Brain microvascular endothelial cell (primary cell): ENCODE measurements around the gene FAIM2.

ENCODE experiments used
- DNase-seq: peaks from one replicate; pipeline ENCODE4 v3.0.0-alpha.2; 2020
- H3K27ac ChIP-seq: fragments of 250-450 bp; sonication (Bioruptor Pico); 2 replicates; pipeline ENCODE4 v1.5.1; 2020; ENCODE audit warnings: mild to moderate bottlenecking, moderate library complexity
- H3K27me3 ChIP-seq: fragments of 250-450 bp; sonication (Bioruptor Pico); replicated peaks from 2 replicates; pipeline ENCODE4 v1.5.1; 2020; ENCODE audit warnings: mild to moderate bottlenecking
- H3K36me3 ChIP-seq: fragments of 250-450 bp; sonication (Bioruptor Pico); replicated peaks from 2 replicates; pipeline ENCODE4 v1.5.1; 2020; ENCODE audit warnings: mild to moderate bottlenecking
- H3K4me3 ChIP-seq: 2 replicates; pipeline ENCODE4 v1.5.1; 2011; ENCODE audit warnings: low read depth, mild to moderate bottlenecking, control low read depth, low read length, moderate library complexity
- CTCF ChIP-seq: IDR thresholded peaks from 2 replicates; pipeline ENCODE4 v1.5.1; 2011; ENCODE audit warnings: low read depth, mild to moderate bottlenecking, moderate library complexity, low read length, control low read depth, inconsistent platforms; ENCODE audit errors: missing control alignments
- in situ Hi-C: cut with HindIII; loops from 2 replicates; pipeline ENCODE4 v1.10.0; 2017; ENCODE audit warnings: low sequenced_read_pairs, low pct_ligation_motif_present

Gene FAIM2

GRCh38 chr12:49949866-49950265, 46.2 kb upstream of the FAIM2 start:
- Histone ChIP-seq H3K4me3 (no peak overlapping the region), H3K27me3 (peaks cover 11% of the 10 kb centered on the region), H3K27ac (no peak overlapping the region), H3K36me3 (no peaks in the 10 kb centered on the region)
- no peak for TF ChIP-seq CTCF
- in situ Hi-C loops, result loop anchor here (25.0 kb wide), 1 partner anchor 237 kb away; no protein-coding TSS in a partner anchor
- DNase-seq, result no peak

- Histone ChIP-seq H3K27me3 (peaks cover 4% of the 10 kb centered on the region), H3K27ac (no peak overlapping the region)
- in situ Hi-C loops, result no loop called here
Observed at GRCh38 chr12:49948866-49949845, 45.5 kb upstream of the FAIM2 start.

GRCh38 chr12:49947593-49948226, 44.0 kb upstream of the FAIM2 start:
- DNase-seq, result no peak
- in situ Hi-C loops, result no loop called here
- no peak overlapping the region for H3K4me3 ChIP-seq
- H3K36me3 ChIP-seq, result no peaks in the 10 kb centered on the region
- no peak overlapping the region for H3K27ac ChIP-seq
- no peak for TF ChIP-seq CTCF
- H3K27me3 ChIP-seq, result no peaks in the 10 kb centered on the region

More at GRCh38 chr12:49948866-49949845, 45.5 kb upstream of the FAIM2 start:
- H3K36me3 ChIP-seq, result no peaks in the 10 kb centered on the region
- no peak for TF ChIP-seq CTCF
- H3K4me3 ChIP-seq, result no peak overlapping the region
- DNase-seq, result no peak

- DNase-seq, result no peak
- TF ChIP-seq CTCF, result no peak
Observed at GRCh38 chr12:49946497-49946896, 42.8 kb upstream of the FAIM2 start.

GRCh38 chr12:49946086-49946485, 42.4 kb upstream of the FAIM2 start:
- no peak for TF ChIP-seq CTCF
- Histone ChIP-seq H3K27me3 (no peaks in the 10 kb centered on the region), H3K36me3 (no peaks in the 10 kb centered on the region), H3K4me3 (no peak overlapping the region), H3K27ac (no peak overlapping the region)
- in situ Hi-C loops, result no loop called here
- DNase-seq, result no peak

More at GRCh38 chr12:49946497-49946896, 42.8 kb upstream of the FAIM2 start:
- H3K27me3 ChIP-seq, result no peaks in the 10 kb centered on the region
- no peak overlapping the region for H3K27ac ChIP-seq
- H3K4me3 ChIP-seq, result no peak overlapping the region
- no peaks in the 10 kb centered on the region for H3K36me3 ChIP-seq
- in situ Hi-C loops, result no loop called here
